Hematopoietic multipotent progenitor cell treated with erythropoietin and hydrocortisone succinate and interleukin-3 and kit ligand, for 15 days (in vitro differentiated cells): Measurements from ENCODE around the gene NUDT3.
"Not testable (repeated sequence)": the region's sequence is repeated elsewhere in the genome, so short reads cannot be mapped to it uniquely, and the experiment has no call there.

Experiments
- DNase-seq: peaks from one replicate; pipeline ENCODE4 v3.0.0-alpha.2; 2015; ENCODE audit warnings: low spot score

NUDT3 gene

DNA sequence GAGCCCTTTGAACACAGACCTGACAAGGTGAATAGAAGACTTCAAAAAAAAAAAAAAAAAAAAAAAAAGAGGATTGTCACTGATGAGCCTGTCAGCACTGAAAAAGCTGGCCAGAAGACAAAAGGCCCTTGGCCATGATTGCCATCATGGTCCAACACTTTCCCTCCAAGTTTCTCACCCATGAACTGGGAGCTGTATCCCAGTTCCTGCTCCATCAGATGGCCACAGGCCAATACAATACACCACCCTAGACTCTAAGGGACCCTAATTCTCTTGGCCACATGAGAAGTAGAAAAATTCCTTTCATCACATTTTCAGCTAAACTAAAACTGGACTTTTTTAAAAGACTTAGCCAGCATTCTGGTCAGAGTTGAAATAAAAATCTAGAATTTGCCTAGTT lies 50.2 kb downstream of the NUDT3 start:
- no peak for DNase-seq

DNA sequence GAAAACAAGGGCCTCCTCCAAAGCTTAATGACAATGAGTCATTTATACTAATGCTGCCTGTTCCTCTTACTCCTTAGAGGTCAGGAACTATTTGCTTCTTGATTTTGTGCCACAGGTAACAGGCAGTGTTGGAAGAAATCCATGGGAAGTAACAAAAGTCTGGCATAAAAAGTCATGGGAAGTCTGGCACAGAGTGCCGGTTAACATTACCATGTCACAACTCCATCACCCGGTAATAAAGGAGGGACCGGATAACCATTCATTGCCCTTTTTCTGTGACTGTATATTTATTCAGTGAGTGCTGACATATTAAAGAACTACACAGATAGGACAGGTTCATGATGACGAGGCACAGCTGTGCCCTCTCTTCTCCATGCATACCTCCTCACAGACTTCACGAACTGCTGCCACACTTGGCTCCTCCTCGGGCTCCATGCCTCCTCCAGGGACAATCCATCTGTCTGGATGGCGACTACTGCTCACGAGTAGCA lies 50.9 kb downstream of the NUDT3 start:
- DNase-seq: no peak

DNA sequence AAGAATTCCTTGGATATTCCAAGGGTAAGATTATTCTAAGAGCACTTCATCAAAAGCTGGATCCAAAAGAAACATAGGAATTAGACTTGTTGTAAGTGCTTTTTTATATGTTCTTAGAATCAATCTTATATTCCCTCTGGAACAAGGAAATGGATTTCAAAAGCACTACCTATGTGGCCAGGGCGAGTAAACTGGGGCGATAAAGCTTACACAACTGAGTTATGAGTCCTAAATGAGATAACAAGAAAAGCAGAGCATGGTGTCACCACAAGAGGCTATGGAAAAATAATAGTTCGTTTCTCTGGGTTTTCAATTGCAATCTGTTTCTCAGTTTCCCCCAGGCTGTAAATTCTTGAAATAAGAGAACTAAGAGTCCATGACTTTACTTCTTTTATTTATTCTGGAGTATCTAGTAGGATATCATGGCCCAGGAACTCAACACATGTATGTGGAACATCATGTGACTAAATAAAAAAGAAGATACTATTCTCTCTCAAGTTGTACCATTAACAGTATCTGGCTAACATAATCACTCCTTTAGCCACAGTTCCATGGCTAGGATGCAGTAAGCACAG lies 51.5 kb downstream of the NUDT3 start:
- DNase-seq: no peak

DNA sequence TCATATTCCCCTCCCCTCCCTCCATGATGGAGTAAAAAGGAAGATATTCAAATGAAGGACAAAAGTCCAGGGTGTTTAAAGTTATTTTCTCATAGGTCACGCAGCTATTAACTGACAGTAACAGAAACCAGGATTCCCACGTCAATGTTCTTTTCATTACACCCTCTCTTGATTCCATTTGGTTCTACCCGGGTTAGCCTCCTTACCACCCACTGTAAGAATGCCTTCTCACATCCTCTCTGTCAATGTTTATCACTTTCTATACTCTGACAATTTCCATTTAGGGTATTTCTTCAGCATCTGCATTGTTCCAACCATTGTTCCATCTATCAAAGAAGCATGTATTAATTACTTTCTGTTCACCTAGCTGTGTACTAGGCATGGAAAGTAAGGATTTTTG lies 52.1 kb downstream of the NUDT3 start:
- DNase-seq: no peak

DNA sequence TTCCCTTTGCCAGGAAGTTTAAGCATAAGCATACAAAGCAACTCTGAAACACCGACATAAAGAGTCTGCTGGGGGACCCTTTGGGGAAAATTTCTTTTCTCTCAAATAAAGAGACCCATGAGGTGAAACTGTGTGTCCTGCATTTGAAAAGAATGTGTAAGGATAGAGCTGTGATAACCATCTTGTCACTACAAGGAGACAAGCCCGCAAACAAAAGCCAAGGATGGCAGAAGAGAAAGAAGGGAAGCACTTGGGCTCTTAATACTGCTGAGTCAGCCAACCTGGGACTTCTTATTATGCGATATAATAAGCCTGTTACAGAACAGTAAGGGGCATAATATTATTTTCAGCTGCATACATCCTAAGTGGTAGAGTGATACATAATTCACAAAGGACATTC lies 52.5 kb downstream of the NUDT3 start:
- no peak for DNase-seq

DNA sequence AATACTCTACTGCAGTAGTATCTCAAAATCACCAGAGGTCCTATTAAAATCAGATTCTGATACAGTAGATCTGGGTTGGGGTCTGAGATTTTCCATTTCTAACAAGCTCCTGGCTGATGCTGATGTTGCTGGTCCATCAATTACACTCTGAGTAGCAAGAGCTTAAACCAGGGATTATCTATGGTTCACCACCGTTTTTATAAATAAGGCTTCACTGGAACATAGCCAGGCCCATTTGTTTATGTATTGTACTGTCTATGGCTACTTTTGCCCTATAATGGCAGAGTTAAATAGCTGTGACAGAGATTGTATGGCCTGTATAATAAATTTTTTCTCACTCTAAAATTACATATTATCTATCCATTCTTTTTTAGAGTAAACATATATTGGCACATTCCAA lies 53.0 kb downstream of the NUDT3 start:
- DNase-seq: no peak

DNA sequence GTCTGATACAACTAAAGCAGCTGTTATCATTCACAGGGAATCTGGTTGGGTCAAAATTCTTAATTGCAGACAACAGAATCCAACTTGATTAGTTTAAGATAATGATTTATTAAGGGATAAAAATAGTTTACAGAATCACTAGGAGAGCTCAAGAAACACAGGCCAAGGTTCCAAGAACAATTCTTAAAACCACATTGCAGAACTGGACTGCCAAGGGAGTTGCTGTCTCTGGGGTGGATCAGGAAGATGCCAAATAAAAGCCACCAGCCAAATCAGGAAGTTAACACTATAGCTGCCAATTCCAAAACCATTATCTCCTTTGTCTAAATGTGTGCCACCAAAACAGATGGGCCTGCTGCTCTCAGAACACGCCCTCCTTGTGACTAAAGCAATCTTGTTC lies 53.7 kb downstream of the NUDT3 start:
- DNase-seq: no peak

DNA sequence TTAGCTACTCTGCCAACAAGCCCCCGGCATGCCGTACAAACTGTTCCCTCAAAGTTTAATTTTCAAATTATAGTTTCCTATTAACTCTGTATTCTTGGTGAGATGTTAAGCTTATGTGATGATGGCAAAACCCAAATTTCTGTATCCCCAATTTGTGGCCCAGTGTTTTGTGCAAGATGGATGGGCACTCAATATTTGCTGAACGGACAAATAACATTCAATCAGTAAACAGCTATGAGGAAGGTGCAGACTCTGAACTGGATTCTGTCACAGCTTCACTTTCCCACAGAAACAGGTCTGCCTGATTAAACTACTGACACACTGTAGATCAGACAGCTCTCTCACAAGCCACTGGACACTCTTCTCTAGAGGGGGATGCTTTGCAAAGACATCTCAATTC lies 54.1 kb downstream of the NUDT3 start:
- DNase-seq: no peak

DNA sequence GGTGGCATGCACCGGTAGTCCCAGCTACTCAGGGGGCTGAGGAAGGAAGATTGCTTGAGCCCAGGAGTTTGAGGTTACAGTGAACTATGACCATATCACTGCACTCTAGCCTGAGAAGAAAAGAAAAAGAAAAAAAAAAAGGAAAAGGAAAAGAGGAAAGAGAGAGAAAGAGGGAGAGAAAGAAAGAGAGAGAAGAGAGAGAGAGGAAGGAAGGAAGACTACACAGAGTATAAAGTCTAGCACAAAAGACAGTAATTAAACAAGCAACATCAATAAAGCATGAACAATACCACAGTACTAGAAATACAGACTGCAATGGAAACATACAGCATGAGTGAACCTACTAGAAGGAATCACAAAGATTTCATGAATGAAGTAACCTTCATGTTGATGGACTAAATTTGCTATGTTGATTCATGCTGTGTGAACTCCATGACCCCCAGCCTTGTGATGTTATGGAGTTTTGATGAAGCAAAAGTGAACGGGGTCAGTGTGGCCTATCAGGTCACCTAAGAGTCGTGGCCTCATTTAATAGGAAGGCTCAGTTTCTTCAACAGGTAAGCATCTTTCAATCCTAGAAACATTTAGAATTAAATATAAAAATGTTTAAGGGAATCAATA lies 57.6 kb downstream of the NUDT3 start:
- DNase-seq: no peak

DNA sequence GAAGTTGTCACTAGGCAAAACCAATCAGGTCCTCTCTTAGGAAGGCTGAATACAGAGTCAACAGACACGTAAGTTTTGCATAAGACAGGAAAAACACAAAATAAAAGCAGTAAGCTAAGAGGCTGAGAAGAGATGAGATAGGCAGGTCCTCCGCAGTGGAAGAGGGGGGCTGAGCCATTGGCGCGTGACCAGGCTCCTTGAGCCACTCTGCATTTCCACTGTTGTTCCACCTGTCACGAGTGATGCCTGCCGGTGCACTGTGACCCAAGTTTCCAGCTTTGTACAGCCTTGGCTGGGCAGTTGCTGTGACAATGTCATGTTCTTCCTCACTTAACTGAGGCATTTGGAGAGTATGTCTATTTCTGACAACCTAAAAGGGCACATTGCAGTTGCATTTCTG lies 58.6 kb downstream of the NUDT3 start:
- no peak for DNase-seq

DNA sequence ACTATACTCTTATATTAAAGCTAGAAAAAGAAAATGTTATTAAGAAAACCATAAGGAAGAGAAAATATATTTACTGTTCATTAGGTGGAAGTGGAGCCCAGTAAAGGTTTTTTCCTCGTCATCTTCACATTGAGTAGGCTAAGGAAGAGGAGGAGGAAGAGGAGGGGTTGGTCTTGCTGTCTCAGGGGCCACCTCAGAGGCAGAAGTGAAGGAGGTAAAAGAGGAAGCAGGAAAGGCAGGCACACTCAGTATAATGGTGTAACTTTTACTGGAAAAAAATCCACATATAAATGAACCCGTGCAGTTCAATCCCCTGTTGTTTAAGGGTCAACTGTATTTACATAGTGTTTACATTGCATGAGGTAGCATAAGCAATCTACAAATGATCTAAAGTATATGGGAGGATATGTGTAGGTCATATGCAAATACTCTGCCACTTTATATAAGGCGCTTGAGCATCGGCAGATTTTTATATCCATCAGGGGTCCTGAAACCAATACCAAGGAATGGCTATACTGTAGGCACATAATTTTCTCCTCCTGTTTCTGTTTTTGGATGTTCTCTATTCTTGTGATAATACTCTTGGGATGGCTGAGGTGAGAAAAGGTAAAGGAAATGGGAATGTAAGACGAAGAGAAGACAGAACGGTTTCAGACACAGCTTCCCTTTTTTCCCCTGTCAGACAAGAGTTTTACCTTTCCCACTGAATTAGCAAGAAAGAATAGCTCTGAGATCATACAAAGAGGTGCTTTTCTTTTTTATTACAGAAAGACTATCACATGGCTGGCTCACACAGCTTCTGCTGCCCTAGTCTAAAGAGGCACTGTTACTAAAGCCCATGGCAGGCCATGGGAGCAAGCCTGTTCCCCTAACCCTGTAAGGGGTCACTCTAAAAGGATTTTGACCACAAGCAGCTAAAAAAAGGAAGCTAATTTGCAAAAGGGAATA lies 59.9 kb downstream of the NUDT3 start:
- DNase-seq: no peak

DNA sequence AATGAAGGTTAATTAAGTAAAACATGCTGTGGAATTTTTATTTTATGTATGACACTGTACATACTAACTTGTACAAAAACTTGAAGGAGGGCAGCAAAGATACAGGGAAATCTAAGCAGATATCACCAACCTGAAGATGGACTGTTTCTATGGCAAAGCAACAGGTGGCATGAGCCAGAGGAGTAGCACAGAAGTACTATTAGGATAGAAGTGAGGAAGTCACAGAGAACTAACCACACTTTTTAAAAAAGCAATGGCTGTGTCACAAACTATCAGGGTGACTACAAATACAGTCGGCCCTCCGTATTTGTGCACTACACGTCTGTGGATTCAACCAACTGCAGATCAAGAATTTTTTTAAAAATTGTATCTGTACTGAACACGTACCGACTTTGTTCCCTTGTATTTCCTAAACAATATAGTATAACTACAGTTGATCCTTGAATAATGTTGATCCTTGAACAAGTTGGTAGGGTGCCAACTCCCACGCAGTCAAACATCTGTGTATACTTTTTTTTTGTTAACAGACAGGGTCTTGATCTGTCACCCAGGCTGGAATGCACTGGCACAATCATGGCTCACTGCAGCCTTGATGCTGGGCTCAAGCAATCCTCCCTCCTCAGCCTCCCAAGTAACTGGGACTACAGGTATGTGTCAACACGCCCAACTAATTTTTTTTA lies 61.0 kb downstream of the NUDT3 start:
- no peak for DNase-seq

DNA sequence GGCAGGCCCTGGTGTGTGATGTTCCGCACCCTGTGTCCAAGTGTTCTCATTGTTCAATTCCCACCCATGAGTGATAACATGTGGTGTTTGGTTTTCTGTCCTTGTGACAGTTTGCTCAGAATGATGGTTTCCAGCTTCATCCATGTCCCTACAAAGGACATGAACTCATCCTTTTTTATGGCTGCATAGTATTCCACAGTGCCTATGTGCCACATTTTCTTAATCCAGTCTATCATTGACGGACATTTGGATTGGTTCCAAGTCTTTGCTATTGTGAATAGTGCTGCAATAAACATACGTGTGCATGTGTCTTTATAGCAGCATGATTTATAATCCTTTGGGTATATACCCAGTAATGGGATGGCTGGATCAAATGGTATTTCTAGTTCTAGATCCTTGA lies 62.7 kb downstream of the NUDT3 start:
- not testable (repeated sequence) for DNase-seq

DNA sequence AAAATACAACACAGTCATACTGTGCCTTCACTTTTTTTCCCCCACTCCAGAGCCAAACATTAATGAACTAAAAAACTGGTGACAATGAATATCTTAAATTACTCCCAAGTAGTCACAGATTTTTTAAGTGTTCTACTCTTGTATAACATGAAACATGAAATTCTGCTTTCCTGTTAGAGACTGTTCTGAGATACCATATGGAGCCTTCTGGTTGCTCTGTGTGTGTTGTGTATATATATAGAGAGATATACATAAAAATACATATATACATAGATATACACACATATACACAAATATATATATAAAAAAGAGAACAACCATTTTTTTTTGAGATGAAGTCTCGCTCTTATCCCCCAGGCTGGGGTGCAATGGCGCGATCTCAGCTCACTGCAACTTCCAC lies 63.5 kb downstream of the NUDT3 start:
- no peak for DNase-seq

DNA sequence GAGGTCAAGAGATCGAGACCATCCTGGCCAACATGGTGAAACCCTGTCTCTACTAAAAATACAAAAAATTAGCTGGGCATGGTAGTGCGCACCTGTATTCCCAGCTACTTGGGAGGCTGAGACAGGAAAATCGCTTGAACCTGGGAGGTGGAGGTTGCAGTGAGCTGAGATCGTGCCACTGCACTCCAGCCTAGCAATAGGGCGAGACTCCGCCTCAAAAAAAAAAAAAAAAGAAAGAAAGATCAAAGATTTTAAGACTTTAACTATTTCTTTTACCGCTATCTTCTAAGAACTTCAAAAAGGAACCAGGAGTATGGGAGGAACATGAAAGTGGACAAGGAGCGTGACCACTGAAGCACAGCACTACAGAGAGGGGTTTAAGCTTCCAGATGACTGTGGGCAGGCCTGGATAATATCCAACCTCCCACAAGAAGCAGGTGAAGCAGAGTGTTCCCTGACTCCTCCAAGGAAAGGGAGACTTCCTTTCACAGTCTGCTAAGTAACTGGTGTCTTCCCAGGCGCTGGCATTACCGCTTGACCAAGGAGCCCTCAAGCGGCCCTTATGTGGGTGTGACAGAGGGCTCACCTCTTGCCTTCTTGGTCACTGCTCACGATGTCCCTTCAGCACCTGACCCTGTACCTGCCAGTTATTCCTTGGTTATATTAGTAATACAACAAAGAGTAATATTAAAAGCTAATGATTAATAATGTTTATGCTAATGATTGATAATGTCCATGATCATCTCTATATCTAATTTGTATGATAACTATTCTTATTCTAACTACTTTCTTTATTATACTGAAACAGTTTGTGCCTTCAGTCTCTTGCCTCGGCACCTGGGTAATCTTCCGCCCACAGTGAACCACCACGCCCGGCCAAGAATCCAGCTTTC lies 64.9 kb downstream of the NUDT3 start:
- DNase-seq: not testable (repeated sequence)

DNA sequence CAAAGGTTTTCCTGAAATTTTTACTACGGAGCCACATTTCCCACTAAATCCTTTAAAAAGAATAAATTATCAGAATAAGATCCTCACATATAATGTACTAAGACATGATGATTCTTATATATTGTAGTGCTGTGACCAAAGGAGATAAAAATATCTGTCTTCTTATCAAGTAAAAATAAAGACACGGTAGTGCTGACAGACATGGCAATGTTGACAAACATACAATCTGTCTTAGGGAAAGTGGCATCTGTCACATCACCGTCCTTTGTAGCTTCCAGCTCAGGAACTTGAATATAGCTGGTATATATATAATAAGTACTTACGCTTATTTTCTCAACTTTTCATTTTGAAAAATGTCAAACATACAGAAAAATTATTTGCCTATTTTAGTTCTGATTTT lies 66.8 kb downstream of the NUDT3 start:
- DNase-seq: no peak

DNA sequence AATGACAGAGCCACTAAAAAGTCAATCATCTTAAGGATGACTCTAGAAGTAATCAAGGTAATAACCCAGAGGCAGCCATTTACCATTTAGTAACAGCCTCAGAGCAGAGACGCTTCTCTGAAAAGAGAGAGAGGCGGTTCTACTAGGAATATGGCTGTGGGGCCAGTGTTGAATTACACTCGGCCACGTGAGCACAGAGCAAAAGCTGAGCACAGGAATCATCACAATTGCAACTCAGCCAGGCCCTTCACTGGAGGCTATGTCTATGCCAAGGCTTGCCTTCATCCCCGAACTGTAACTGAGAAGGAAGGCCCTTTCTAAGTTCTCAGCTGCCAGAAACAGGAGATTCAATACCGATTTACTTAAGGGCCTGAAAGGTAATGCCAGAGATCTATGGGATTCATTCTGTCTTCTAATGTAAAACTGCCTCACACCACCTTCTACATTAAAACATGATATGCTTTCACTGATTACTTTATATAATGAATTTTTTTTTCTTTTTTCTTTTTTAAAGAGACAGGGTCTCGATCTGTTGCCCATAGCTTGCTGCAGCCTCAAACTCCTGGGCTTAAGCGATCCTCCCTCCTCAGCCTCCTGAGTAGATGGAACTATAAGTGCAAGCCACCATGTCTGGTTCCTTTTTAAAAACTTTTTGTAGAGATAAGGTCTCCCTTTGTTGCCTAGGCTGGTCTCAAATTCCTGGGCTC lies 67.6 kb downstream of the NUDT3 start:
- DNase-seq: no peak

DNA sequence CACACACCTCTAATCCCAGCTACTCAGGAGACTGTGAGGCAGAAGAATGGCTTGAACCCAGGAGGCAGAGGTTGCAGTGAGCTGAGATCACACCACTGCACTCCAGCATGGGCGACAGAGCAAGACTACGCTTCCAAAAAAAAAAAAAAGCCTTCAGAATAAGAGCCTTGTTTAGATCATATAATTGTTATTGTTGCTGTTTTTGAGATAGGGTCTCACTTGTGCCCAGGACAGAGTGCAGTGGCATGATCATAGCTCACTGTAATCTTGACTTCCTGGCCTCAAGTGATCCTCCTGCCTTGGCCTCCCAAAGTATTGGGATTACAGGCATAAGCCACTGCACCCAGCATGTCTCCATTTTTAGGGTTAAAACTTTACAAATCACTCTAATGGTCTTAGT lies 68.2 kb downstream of the NUDT3 start:
- not testable (repeated sequence) for DNase-seq

DNA sequence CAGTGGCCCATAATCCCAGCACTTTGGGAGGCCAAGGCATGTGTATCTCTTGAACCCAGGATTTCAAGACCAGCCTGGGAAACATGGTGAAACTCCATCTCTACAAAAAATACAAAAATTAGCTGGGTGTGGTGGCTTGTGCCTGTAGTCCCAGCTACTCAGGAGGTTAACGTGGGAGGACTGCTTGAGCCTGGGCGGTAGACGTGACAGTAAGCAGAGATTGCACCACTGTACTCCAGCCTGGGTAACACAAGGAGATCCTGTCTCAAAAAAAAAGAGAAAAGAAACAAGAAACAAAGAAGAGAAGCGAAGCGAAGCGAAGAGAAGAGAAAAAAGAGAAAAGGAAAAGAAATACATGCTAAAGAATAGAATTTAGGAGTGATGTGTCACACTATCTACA lies 69.2 kb downstream of the NUDT3 start:
- no peak for DNase-seq

DNA sequence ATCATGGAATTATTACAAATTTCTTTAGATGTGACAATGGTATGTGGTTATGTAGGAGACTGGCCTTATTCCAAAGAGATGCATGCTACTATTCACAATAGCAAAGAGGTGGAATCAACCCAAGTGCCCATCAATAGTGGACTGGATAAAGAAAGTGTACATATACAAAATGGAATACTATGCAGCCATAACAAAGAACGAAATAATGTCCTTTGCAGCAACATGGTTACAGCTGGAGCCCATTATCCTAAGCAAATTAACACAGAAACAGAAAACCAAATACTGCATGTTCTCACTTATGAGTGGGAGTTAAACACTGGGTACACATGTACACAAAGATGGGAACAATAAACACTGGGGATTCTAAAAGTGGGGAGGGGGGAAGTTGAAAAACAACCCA lies 69.7 kb downstream of the NUDT3 start:
- no peak for DNase-seq

DNA sequence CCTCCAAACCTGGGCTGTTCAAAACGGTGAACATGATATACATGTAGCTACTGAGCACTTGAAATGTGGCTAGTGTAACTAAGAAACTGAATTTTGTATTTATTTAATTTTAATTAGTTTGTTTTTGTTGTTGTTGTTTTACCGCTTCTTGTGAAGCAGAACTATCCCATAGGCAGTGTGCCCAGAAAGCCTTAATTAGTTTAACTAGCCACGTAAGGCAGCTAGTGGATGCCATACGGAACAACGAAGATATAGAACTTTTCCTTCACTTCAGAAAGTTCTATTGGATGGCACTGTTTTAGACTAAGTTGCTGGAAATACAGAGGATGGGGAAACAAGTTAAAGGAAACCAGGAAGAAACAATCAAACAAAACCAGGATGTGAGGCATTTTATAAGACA lies 70.6 kb downstream of the NUDT3 start:
- DNase-seq: no peak
